GM23248 (cell line): Measurements from ENCODE around the gene SPACDR. TPM values are rescaled to one million over a fixed set of nuclear protein-coding genes. Genes with fewer than 3 reads are reported as not detected.

ENCODE experiments used
- DNase-seq: peaks from one replicate; pipeline ENCODE4 v3.0.0-alpha.2; 2015
- H2AFZ ChIP-seq: fragments of 200-600 bp; sonication (generic); 2 replicates; pipeline ENCODE4 v1.6.1; 2016; ENCODE audit warnings: antibody characterized with exemption
- H3F3A ChIP-seq: fragments of 200-600 bp; sonication (generic); 2 replicates; pipeline ENCODE4 v1.6.1; 2016; ENCODE audit warnings: mild to moderate bottlenecking, antibody characterized with exemption, mixed run types; ENCODE audit not compliant: insufficient read depth
- H3K27ac ChIP-seq: fragments of 200-600 bp; sonication (generic); 2 replicates; pipeline ENCODE4 v1.5.1; 2016; ENCODE audit warnings: mild to moderate bottlenecking
- H3K27me3 ChIP-seq: fragments of 200-600 bp; sonication (generic); replicated peaks from 2 replicates; pipeline ENCODE4 v1.6.1; 2016; ENCODE audit warnings: mild to moderate bottlenecking; ENCODE audit not compliant: insufficient read depth
- H3K36me3 ChIP-seq: fragments of 200-600 bp; sonication (generic); 2 replicates; pipeline ENCODE4 v1.6.1; 2016; ENCODE audit warnings: low read depth, mild to moderate bottlenecking
- H3K4me1 ChIP-seq: fragments of 200-600 bp; sonication (generic); 2 replicates; pipeline ENCODE4 v1.6.1; 2016; ENCODE audit warnings: mild to moderate bottlenecking; ENCODE audit not compliant: insufficient read depth
- H3K4me2 ChIP-seq: fragments of 200-600 bp; sonication (generic); one replicate; pipeline ENCODE4 v1.6.1; 2016; ENCODE audit warnings: mild to moderate bottlenecking; ENCODE audit not compliant: unreplicated experiment
- H3K4me3 ChIP-seq: fragments of 200-600 bp; sonication (generic); 2 replicates; pipeline ENCODE4 v1.5.1; 2016; ENCODE audit warnings: mild to moderate bottlenecking
- H3K79me2 ChIP-seq: fragments of 200-600 bp; sonication (generic); 2 replicates; pipeline ENCODE4 v1.6.1; 2016; ENCODE audit warnings: mild to moderate bottlenecking; ENCODE audit not compliant: insufficient read depth
- H3K9ac ChIP-seq: fragments of 200-600 bp; sonication (generic); 2 replicates; pipeline ENCODE4 v1.6.1; 2016; ENCODE audit warnings: mild to moderate bottlenecking
- H3K9me2 ChIP-seq: fragments of 200-600 bp; sonication (generic); 2 replicates; pipeline ENCODE4 v1.6.1; 2016; ENCODE audit warnings: mixed run types, mild to moderate bottlenecking, moderate library complexity; ENCODE audit not compliant: insufficient read depth
- H3K9me3 ChIP-seq: fragments of 200-600 bp; sonication (generic); one replicate; pipeline ENCODE4 v1.6.1; 2017; ENCODE audit warnings: low read depth
- H4K20me1 ChIP-seq: fragments of 200-600 bp; sonication (generic); 2 replicates; pipeline ENCODE4 v1.6.0; 2016; ENCODE audit not compliant: insufficient read depth
- EZH2 ChIP-seq: fragments of 200-600 bp; sonication (generic); IDR thresholded peaks from 2 replicates; pipeline ENCODE4 v1.6.1; 2018; ENCODE audit warnings: antibody characterized with exemption, mild to moderate bottlenecking; ENCODE audit not compliant: insufficient read depth, poor library complexity, severe bottlenecking
- EZH2phosphoT487 ChIP-seq: fragments of 200-600 bp; sonication (generic); IDR thresholded peaks from 2 replicates; pipeline ENCODE4 v1.6.1; 2018; ENCODE audit warnings: antibody characterized with exemption, moderate library complexity, mild to moderate bottlenecking, low read depth; ENCODE audit not compliant: insufficient read depth
- WGBS, 2 experiments: methylation state at CpG; one replicate each; pipeline ENCODE4 v1.1.6; 2015 to 2017; ENCODE audit warnings: low lambda C conversion rate in 2 of 2, low coverage in 1 of 2; ENCODE audit errors: missing lambda C conversion rate in 2 of 2; 5-methylcytosine and 5-hydroxymethylcytosine counted together
- in situ Hi-C: fragments of 300-500 bp; cut with MboI; formaldehyde crosslinking; loops from 2 replicates; pipeline ENCODE4 v1.15.0; 2020
- polyA plus RNA-seq: library from polyadenylated mRNA; unstranded; fragments of >200 nt; fragmentation: Nextera tagmentation; extraction: Ambion mirVana; gene quantifications from 2 replicates; pipeline ENCODE4 v1.2.1, GENCODE V29; 2016
- total RNA-seq: library from RNA; depleted of rRNA; stranded (reverse); fragments of >200 nt; shearing (Covaris generic); gene quantifications from 2 replicates; pipeline ENCODE4 v1.2.3, GENCODE V29; 2014; rRNA removed

SPACDR gene
- total and polyA plus RNA-seq, 2 experiments from 2014 or later = 0.50 TPM; not detected in 1

GRCh38 chr7:100407285-100408180 lies 56.5 kb downstream of the SPACDR start:
- no peaks in the 10 kb centered on the region for H3K36me3 ChIP-seq
- H3K79me2 ChIP-seq = no peaks in the 10 kb centered on the region
- H4K20me1 ChIP-seq = no peaks in the 10 kb centered on the region
- no peak overlapping the region for H2AFZ ChIP-seq
- H3K9me3 ChIP-seq = no peaks in the 10 kb centered on the region
- in situ Hi-C loops = no loop called here
- WGBS, 2 experiments = 33 to 35% methylated on average over 12 of the region's 12 CpGs
- no peak overlapping the region for H3K4me3 ChIP-seq
- 0 out of 2 replicates have a peak, but pooled peaks cover 8% of the 10 kb centered on the region for H3F3A ChIP-seq
- no peak overlapping the region for H3K27ac ChIP-seq
- DNase-seq = peak; percentile 88
- no peak overlapping the region for H3K4me2 ChIP-seq
- TF ChIP-seq EZH2phosphoT487 (no peak), EZH2 (no peak)
- peaks cover 7% of the 10 kb centered on the region for H3K4me1 ChIP-seq
- H3K27me3 ChIP-seq = no peaks in the 10 kb centered on the region; the same call in 1 of the 2 replicates
- no peaks in the 10 kb centered on the region for H3K9me2 ChIP-seq
- no peak overlapping the region for H3K9ac ChIP-seq

DNA sequence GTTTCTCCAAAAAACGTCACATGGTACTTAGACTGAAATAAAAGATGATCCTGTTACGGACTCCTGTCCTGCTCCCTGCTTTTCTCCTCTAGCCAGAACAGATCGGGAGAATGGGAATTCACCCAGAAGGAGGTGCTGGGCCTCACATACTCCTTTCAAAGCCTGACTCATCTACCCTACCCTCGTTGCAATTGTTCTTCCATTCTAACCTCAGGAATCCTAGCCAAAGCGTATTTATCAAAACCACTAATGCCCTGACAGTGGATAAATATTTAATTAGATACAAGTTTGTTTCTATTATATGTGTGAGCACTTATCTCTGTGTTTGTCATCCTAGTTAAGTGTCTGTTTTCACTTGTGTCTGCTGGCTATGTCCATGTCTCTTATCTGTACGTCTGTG lies 57.3 kb downstream of the SPACDR start:
- WGBS, 2 experiments = 41 to 45% methylated on average over 6 of the region's 6 CpGs
- no peak for TF ChIP-seq EZH2phosphoT487
- no peak for TF ChIP-seq EZH2
- DNase-seq = peak; percentile 58
- Histone ChIP-seq H3K9me2 (no peaks in the 10 kb centered on the region), H3K4me1 (peaks cover 7% of the 10 kb centered on the region), H3K27ac (no peak overlapping the region), H3K9me3 (no peaks in the 10 kb centered on the region), H3K4me2 (no peak overlapping the region), H2AFZ (no peak overlapping the region), H3K36me3 (no peaks in the 10 kb centered on the region), H3K9ac (no peak overlapping the region), H3K27me3 (no peaks in the 10 kb centered on the region; the same call in 1 of the 2 replicates), H3F3A (0 out of 2 replicates have a peak, but pooled peaks cover 8% of the 10 kb centered on the region), H3K79me2 (no peaks in the 10 kb centered on the region), H4K20me1 (no peaks in the 10 kb centered on the region), H3K4me3 (no peak overlapping the region)
- in situ Hi-C loops = no loop called here

Other genes starting within 250 kb of the SPACDR start
- not detected in 2 replicates for gene PVRIG, start 244.3 kb downstream of the SPACDR start, total RNA-seq
- 0.34 TPM in 1 of 2 replicates, not detected in the other for gene PVRIG, start 244.3 kb downstream of the SPACDR start, polyA plus RNA-seq
- not detected in 2 replicates for gene SPDYE3, start 156.6 kb downstream of the SPACDR start, total RNA-seq
- 3.5 and 3.8 TPM in 2 replicates for gene SPDYE3, start 156.6 kb downstream of the SPACDR start, polyA plus RNA-seq
- gene PILRB, start 106.1 kb downstream of the SPACDR start, total RNA-seq = 10.8 and 21.8 TPM in 2 replicates
- gene PILRB, start 106.1 kb downstream of the SPACDR start, polyA plus RNA-seq = 7.6 and 10.7 TPM in 2 replicates
- gene PILRA, start 90.8 kb downstream of the SPACDR start, total RNA-seq = not detected in 2 replicates
- gene PILRA, start 90.8 kb downstream of the SPACDR start, polyA plus RNA-seq = 1.7 TPM in 2 replicates
- 0.89 and 1.9 TPM in 2 replicates for gene ZCWPW1, start 35.6 kb downstream of the SPACDR start, total RNA-seq
- gene ZCWPW1, start 35.6 kb downstream of the SPACDR start, polyA plus RNA-seq = 3.6 and 4.2 TPM in 2 replicates
- 24.2 and 27.2 TPM in 2 replicates for gene MEPCE, start 34.4 kb downstream of the SPACDR start, total RNA-seq
- 7.7 and 8.0 TPM in 2 replicates for gene MEPCE, start 34.4 kb downstream of the SPACDR start, polyA plus RNA-seq
- 11.9 and 15.8 TPM in 2 replicates for gene PPP1R35, start 27.8 kb downstream of the SPACDR start, total RNA-seq
- 15.7 and 20.0 TPM in 2 replicates for gene PPP1R35, start 27.8 kb downstream of the SPACDR start, polyA plus RNA-seq
- 18.6 and 30.7 TPM in 2 replicates for gene TSC22D4, start 15.0 kb upstream of the SPACDR start, total RNA-seq
- 19.1 and 20.7 TPM in 2 replicates for gene TSC22D4, start 15.0 kb upstream of the SPACDR start, polyA plus RNA-seq
- gene NYAP1, start 19.7 kb upstream of the SPACDR start, total RNA-seq = not detected in 2 replicates
- gene NYAP1, start 19.7 kb upstream of the SPACDR start, polyA plus RNA-seq = not detected in 2 replicates
- 4.8 and 4.9 TPM in 2 replicates for gene AGFG2, start 74.9 kb upstream of the SPACDR start, total RNA-seq
- gene AGFG2, start 74.9 kb upstream of the SPACDR start, polyA plus RNA-seq = 6.5 and 7.3 TPM in 2 replicates
- gene SAP25, start 109.6 kb upstream of the SPACDR start, total RNA-seq = not detected in 2 replicates
- 0.42 TPM in 1 of 2 replicates, not detected in the other for gene SAP25, start 109.6 kb upstream of the SPACDR start, polyA plus RNA-seq
- gene LRCH4, start 121.9 kb upstream of the SPACDR start, total RNA-seq = 13.6 and 29.2 TPM in 2 replicates
- gene LRCH4, start 121.9 kb upstream of the SPACDR start, polyA plus RNA-seq = 11.0 and 12.9 TPM in 2 replicates
- gene FBXO24, start 122.1 kb upstream of the SPACDR start, total RNA-seq = 0.43 and 0.89 TPM in 2 replicates
- 0.11 and 0.38 TPM in 2 replicates for gene FBXO24, start 122.1 kb upstream of the SPACDR start, polyA plus RNA-seq
- 211 and 267 TPM in 2 replicates for gene PCOLCE, start 138.1 kb upstream of the SPACDR start, total RNA-seq
- gene PCOLCE, start 138.1 kb upstream of the SPACDR start, polyA plus RNA-seq = 536 and 544 TPM in 2 replicates
- 14.0 and 17.5 TPM in 2 replicates for gene MOSPD3, start 148.3 kb upstream of the SPACDR start, total RNA-seq
- gene MOSPD3, start 148.3 kb upstream of the SPACDR start, polyA plus RNA-seq = 26.5 and 27.1 TPM in 2 replicates
- gene TFR2, start 177.3 kb upstream of the SPACDR start, total RNA-seq = 0.11 and 0.51 TPM in 2 replicates
- 0.28 and 0.79 TPM in 2 replicates for gene TFR2, start 177.3 kb upstream of the SPACDR start, polyA plus RNA-seq
- gene ACTL6B, start 192.2 kb upstream of the SPACDR start, total RNA-seq = not detected in 2 replicates
- not detected in 2 replicates for gene ACTL6B, start 192.2 kb upstream of the SPACDR start, polyA plus RNA-seq
- 65.6 and 89.8 TPM in 2 replicates for gene GNB2, start 209.5 kb upstream of the SPACDR start, total RNA-seq
- 130 and 132 TPM in 2 replicates for gene GNB2, start 209.5 kb upstream of the SPACDR start, polyA plus RNA-seq
- 15.6 and 19.5 TPM in 2 replicates for gene GIGYF1, start 230.0 kb upstream of the SPACDR start, total RNA-seq
- 6.4 and 7.4 TPM in 2 replicates for gene GIGYF1, start 230.0 kb upstream of the SPACDR start, polyA plus RNA-seq
- gene POP7, start 241.9 kb upstream of the SPACDR start, total RNA-seq = 31.3 and 35.2 TPM in 2 replicates
- 63.4 and 67.9 TPM in 2 replicates for gene POP7, start 241.9 kb upstream of the SPACDR start, polyA plus RNA-seq